ENCODE results near the gene MOB3C.

MOB3C gene

DNA sequence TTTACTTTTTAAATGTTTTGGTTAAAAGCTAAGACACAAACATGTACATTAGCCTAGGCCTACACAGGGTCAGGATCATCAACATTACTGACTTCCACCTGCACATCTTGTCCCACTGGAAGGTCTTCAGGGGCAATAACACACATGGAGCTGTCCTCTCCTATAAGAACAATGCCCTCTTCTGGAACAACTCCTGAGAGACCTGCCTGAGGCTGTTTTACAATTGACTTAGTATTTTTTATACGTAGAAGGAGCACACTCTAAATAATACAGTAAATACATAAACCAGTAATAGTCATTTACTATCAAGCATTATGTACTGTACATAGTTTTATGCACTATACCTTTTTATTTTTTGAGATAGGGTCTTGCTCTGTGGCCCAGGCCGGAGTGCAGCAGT lies 14.1 kb upstream of the MOB3C start:
- no peak for ATAC-seq

DNA sequence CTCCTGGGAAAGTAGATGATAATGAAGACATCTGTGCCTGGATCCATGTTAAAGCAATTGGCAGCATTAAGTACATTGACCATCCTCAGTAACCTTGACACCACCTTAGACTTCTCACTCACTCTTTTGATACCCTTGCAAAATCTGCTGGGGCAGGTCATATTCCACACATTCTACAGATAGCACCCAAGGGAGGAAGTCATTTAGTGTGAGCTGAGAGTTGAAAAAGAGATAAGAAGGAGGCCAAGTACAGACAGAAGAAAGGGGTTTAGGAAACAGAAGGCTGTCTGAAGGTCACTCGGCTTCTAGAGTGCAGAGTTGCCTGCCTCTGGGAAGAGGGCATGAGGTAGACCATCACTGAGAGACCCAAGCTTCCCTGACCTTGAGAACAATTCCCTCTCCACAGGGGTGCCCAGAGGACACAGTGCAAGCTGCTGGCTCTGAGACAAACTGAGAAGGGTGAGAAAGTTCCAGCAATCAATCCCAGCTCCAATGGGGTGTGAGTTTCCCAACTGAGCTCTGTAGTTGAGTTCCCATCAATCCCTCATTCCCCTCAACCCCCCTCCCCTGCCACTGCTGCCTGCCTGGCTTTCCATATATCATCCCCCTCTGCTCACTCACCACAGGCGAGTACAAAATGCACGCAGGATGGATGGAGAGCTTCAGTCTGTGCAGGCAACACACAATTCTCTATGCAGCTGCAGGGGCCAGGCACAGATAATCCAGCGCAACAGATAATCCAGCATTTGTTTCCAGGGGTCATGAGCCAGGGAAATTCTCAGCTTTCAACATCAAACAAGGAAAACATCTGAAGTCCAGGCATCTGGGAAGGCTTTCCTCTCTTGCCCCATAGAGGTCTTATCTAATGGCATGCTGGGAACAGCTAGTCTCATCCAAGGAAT lies 7.4 kb upstream of the MOB3C start:
- ATAC-seq, result no peak
- TF ChIP-seq, protein P1, sequence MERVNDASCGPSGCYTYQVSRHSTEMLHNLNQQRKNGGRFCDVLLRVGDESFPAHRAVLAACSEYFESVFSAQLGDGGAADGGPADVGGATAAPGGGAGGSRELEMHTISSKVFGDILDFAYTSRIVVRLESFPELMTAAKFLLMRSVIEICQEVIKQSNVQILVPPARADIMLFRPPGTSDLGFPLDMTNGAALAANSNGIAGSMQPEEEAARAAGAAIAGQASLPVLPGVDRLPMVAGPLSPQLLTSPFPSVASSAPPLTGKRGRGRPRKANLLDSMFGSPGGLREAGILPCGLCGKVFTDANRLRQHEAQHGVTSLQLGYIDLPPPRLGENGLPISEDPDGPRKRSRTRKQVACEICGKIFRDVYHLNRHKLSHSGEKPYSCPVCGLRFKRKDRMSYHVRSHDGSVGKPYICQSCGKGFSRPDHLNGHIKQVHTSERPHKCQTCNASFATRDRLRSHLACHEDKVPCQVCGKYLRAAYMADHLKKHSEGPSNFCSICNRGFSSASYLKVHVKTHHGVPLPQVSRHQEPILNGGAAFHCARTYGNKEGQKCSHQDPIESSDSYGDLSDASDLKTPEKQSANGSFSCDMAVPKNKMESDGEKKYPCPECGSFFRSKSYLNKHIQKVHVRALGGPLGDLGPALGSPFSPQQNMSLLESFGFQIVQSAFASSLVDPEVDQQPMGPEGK (CRISPR knock-in tag; IDR thresholded peaks at IDR 0.05; ENCODE audit: borderline replicate concordance), result no peak
- TF ChIP-seq SNAI2 (CRISPR knock-in tag; IDR thresholded peaks at IDR 0.05) (no peak), ZFP30 (CRISPR knock-in tag; IDR thresholded peaks at IDR 0.05) (no peak), ZNF8 (CRISPR knock-in tag; IDR thresholded peaks at IDR 0.05) (no peak), CSRNP3 (CRISPR knock-in tag; IDR thresholded peaks at IDR 0.05) (no peak), TCF4 (CRISPR knock-in tag; IDR thresholded peaks at IDR 0.05; ENCODE audit: borderline replicate concordance) (no peak), ESRRG (CRISPR knock-in tag; IDR thresholded peaks at IDR 0.05) (no peak), OSR1 (CRISPR knock-in tag; IDR thresholded peaks at IDR 0.05) (no peak), TOX (CRISPR knock-in tag; IDR thresholded peaks at IDR 0.05; ENCODE audit: borderline replicate concordance) (no peak), ISL1 (CRISPR knock-in tag; IDR thresholded peaks at IDR 0.05) (no peak), CSDC2 (CRISPR knock-in tag; IDR thresholded peaks at IDR 0.05) (no peak), ZFP3 (CRISPR knock-in tag; IDR thresholded peaks at IDR 0.05) (no peak), ZNF70 (CRISPR knock-in tag; IDR thresholded peaks at IDR 0.05) (no peak), ZC3H10 (CRISPR knock-in tag; IDR thresholded peaks at IDR 0.05) (no peak), RARB (CRISPR knock-in tag; IDR thresholded peaks at IDR 0.05) (no peak), PPARA (CRISPR knock-in tag; IDR thresholded peaks at IDR 0.05; ENCODE audit: borderline replicate concordance) (no peak), BACH2 (CRISPR knock-in tag; IDR thresholded peaks at IDR 0.05; ENCODE audit: borderline replicate concordance) (no peak), TSHZ2 (CRISPR knock-in tag; IDR thresholded peaks at IDR 0.05) (no peak), ARNTL (CRISPR knock-in tag; IDR thresholded peaks at IDR 0.05; ENCODE audit: borderline replicate concordance, low read depth) (no peak)

More for the DNA sequence above, 14.1 kb upstream of the MOB3C start:
- TF ChIP-seq ZNF565 (CRISPR knock-in tag; conservative IDR thresholded peaks at IDR 0.05; ENCODE audit: low read depth) (no peak), ARNTL (CRISPR knock-in tag; IDR thresholded peaks at IDR 0.05; ENCODE audit: borderline replicate concordance, low read depth) (no peak), PPARA (CRISPR knock-in tag; IDR thresholded peaks at IDR 0.05; ENCODE audit: borderline replicate concordance) (no peak)

- ATAC-seq, result peak; percentile 82
- no peak for TF ChIP-seq CSRNP3 (CRISPR knock-in tag; IDR thresholded peaks at IDR 0.05)
- TF ChIP-seq BACH2 (CRISPR knock-in tag; IDR thresholded peaks at IDR 0.05; ENCODE audit: borderline replicate concordance), result no peak
- TF ChIP-seq ISL1 (CRISPR knock-in tag; IDR thresholded peaks at IDR 0.05), result no peak
- no peak for TF ChIP-seq OSR1 (CRISPR knock-in tag; IDR thresholded peaks at IDR 0.05)
- TF ChIP-seq ZNF565 (CRISPR knock-in tag; conservative IDR thresholded peaks at IDR 0.05; ENCODE audit: low read depth), result no peak
- TF ChIP-seq TSHZ2 (CRISPR knock-in tag; IDR thresholded peaks at IDR 0.05), result no peak
Observed at GRCh38 chr1:46622344-46622743, 5.7 kb upstream of the MOB3C start.
